ENCODE results near the gene ZBP1.

GRCh38 chr20:57582029-57582378 is 38.2 kb downstream of the ZBP1 start:
- no peak for TF ChIP-seq CTCF (IDR thresholded peaks at IDR 0.05)
- no peak for TF ChIP-seq POLR2A (IDR thresholded peaks at IDR 0.05)
- TF ChIP-seq EP300 (IDR thresholded peaks at IDR 0.05) = no peak
